Nephron progenitor cell (in vitro differentiated cells): ENCODE measurements around the gene PAK4.
A peak's percentile ranks its signal among the peaks of the same experiment; 100 is the strongest.

Experiments used
- DNase-seq: peaks from one replicate; pipeline ENCODE4 v3.0.0; 2021
- H3K27ac Mint-ChIP-seq: 2 replicates; pipeline ENCODE4 v1.8.0; 2021; ENCODE audit warnings: mild to moderate bottlenecking, moderate library complexity, mixed read lengths
- H3K27me3 Mint-ChIP-seq: 2 replicates; pipeline ENCODE4 v1.8.0; 2021; ENCODE audit warnings: mild to moderate bottlenecking, low read depth, mixed read lengths; ENCODE audit not compliant: poor library complexity
- H3K36me3 Mint-ChIP-seq: 2 replicates; pipeline ENCODE4 v1.8.0; 2021; ENCODE audit warnings: low read depth, mixed read lengths
- H3K4me1 Mint-ChIP-seq: 2 replicates; pipeline ENCODE4 v1.8.0; 2021; ENCODE audit warnings: mixed read lengths
- H3K4me3 Mint-ChIP-seq: 2 replicates; pipeline ENCODE4 v1.8.0; 2021; ENCODE audit warnings: mild to moderate bottlenecking, moderate library complexity, mixed read lengths
- H3K9me3 Mint-ChIP-seq: 2 replicates; pipeline ENCODE4 v1.8.0; 2021; ENCODE audit warnings: mild to moderate bottlenecking, moderate library complexity, mixed read lengths
- CTCF ChIP-seq: fragments of 200-600 bp; sonication (generic); IDR thresholded peaks from 2 replicates; pipeline ENCODE4 v1.5.0; 2021; ENCODE audit warnings: antibody characterized with exemption

The PAK4 gene

GRCh38 chr19:39169143-39169810 is 43.7 kb downstream of the PAK4 start:
- Mint-ChIP-seq H3K9me3 (no peaks in the 10 kb centered on the region), H3K4me3 (no peak overlapping the region), H3K27me3 (peaks cover under 1% of the 10 kb centered on the region), H3K36me3 (no peaks in the 10 kb centered on the region), H3K4me1 (peaks cover 7% of the 10 kb centered on the region), H3K27ac (no peak overlapping the region)
- DNase-seq, result no peak
- TF ChIP-seq CTCF, result no peak

- H3K4me1 Mint-ChIP-seq, result peaks cover 5% of the 10 kb centered on the region
- H3K9me3 Mint-ChIP-seq, result no peaks in the 10 kb centered on the region
- TF ChIP-seq CTCF, result no peak
- H3K27ac Mint-ChIP-seq, result peak overlapping the region; percentile 81
- H3K27me3 Mint-ChIP-seq, result no peaks in the 10 kb centered on the region
- DNase-seq, result no peak
- peaks cover under 1% of the 10 kb centered on the region for H3K36me3 Mint-ChIP-seq
- H3K4me3 Mint-ChIP-seq, result no peak overlapping the region
Observed at GRCh38 chr19:39170386-39171231, 45.0 kb downstream of the PAK4 start.

- H3K27me3 Mint-ChIP-seq, result no peaks in the 10 kb centered on the region
- peaks cover 9% of the 10 kb centered on the region for H3K4me1 Mint-ChIP-seq
- no peaks in the 10 kb centered on the region for H3K9me3 Mint-ChIP-seq
- no peak overlapping the region for H3K27ac Mint-ChIP-seq
- DNase-seq, result no peak
- no peak overlapping the region for H3K4me3 Mint-ChIP-seq
- no peak for TF ChIP-seq CTCF
- H3K36me3 Mint-ChIP-seq, result peaks cover 5% of the 10 kb centered on the region
Observed at GRCh38 chr19:39171479-39172465, 46.2 kb downstream of the PAK4 start.

- no peak overlapping the region for H3K4me3 Mint-ChIP-seq
Observed at GRCh38 chr19:39172700-39173501, 47.3 kb downstream of the PAK4 start.

More at GRCh38 chr19:39172700-39173501, 47.3 kb downstream of the PAK4 start:
- H3K4me1 Mint-ChIP-seq, result peaks cover 9% of the 10 kb centered on the region
- no peaks in the 10 kb centered on the region for H3K27me3 Mint-ChIP-seq
- H3K9me3 Mint-ChIP-seq, result no peaks in the 10 kb centered on the region
- TF ChIP-seq CTCF, result no peak
- DNase-seq, result no peak
- H3K36me3 Mint-ChIP-seq, result peaks cover 5% of the 10 kb centered on the region
- H3K27ac Mint-ChIP-seq, result no peak overlapping the region
